BJ (cell line): ENCODE results near the gene PRKG1. TPM values are rescaled to one million over a fixed set of nuclear protein-coding genes. Genes with fewer than 3 reads are reported as not detected.

Experiments
- CTCF ChIA-PET: fragments of 350-600 bp; formaldehyde crosslinking; extraction: SDS; loops from one replicate; lab custom pipeline; 2021; ENCODE audit warnings: antibody characterized with exemption, inconsistent platforms; lab: Yijun Ruan, JAX
- POLR2A ChIA-PET: fragments of 300-600 bp; sonication (Branson Sonifier 250); formaldehyde crosslinking; extraction: SDS; loops from one replicate; lab custom pipeline; 2021; ENCODE audit warnings: antibody characterized with exemption; lab: Charles Lee
- DNase-seq: peaks from one replicate; pipeline ENCODE4 v3.0.0-alpha.2; 2011; ENCODE audit warnings: low read depth
- H3K27me3 ChIP-seq: 2 replicates; pipeline ENCODE4 v1.6.0; 2011; ENCODE audit warnings: low read length; ENCODE audit not compliant: control insufficient read depth, insufficient read depth
- H3K36me3 ChIP-seq: 2 replicates; pipeline ENCODE4 v1.5.1; 2011; ENCODE audit warnings: low read length; ENCODE audit not compliant: control insufficient read depth, insufficient read depth
- H3K4me3 ChIP-seq: 2 replicates; pipeline ENCODE4 v1.5.1; 2011; ENCODE audit warnings: low read depth, mild to moderate bottlenecking, control low read depth, low read length
- CTCF ChIP-seq: IDR thresholded peaks from 2 replicates; pipeline ENCODE4 v1.5.1; 2011; ENCODE audit warnings: low read depth, mild to moderate bottlenecking, control low read depth, inconsistent platforms, low read length, moderate library complexity; ENCODE audit not compliant: insufficient read depth
- polyA plus RNA-seq: library from polyadenylated mRNA; depleted of rRNA; stranded (reverse); fragments of >200 nt; gene quantifications from 2 replicates; pipeline ENCODE4 v1.2.3, GENCODE V29; 2011

The PRKG1 gene
- polyA plus RNA-seq, 1 experiment = 9.7 TPM

GRCh38 chr10:51113007-51113406 lies 38.7 kb downstream of the PRKG1 start:
- TF ChIP-seq CTCF = no peak
- Histone ChIP-seq H3K27me3 (no peaks in the 10 kb centered on the region), H3K4me3 (no peak overlapping the region), H3K36me3 (no peaks in the 10 kb centered on the region)
- DNase-seq = no peak
- ChIA-PET POLR2A (interaction anchor here (0.6 kb wide), 1 partner anchor 61 kb away, joined by 3 read pairs; no protein-coding TSS in a partner anchor), CTCF (no interaction called here)

GRCh38 chr10:51117053-51117660 lies 42.9 kb downstream of the PRKG1 start:
- ChIA-PET POLR2A (no interaction called here), CTCF (interaction anchor here (1.0 kb wide), 1 partner anchor 34 kb away, joined by 3 read pairs; no protein-coding TSS in a partner anchor)
- Histone ChIP-seq H3K4me3 (no peak overlapping the region), H3K36me3 (no peaks in the 10 kb centered on the region), H3K27me3 (no peaks in the 10 kb centered on the region)
- DNase-seq = no peak
- no peak for TF ChIP-seq CTCF

- no peak for DNase-seq
- no peak for TF ChIP-seq CTCF
- Histone ChIP-seq H3K27me3 (no peaks in the 10 kb centered on the region), H3K4me3 (no peak overlapping the region), H3K36me3 (no peaks in the 10 kb centered on the region)
- ChIA-PET POLR2A (no interaction called here), CTCF (interaction anchor here (1.0 kb wide), 1 partner anchor 35 kb away, joined by 3 read pairs; no protein-coding TSS in a partner anchor)
Measured at GRCh38 chr10:51117794-51118193, 43.5 kb downstream of the PRKG1 start.

GRCh38 chr10:51119441-51119840 lies 45.2 kb downstream of the PRKG1 start:
- no peak for DNase-seq

GRCh38 chr10:51121861-51122260 lies 47.6 kb downstream of the PRKG1 start:
- no peaks in the 10 kb centered on the region for H3K36me3 ChIP-seq
- H3K27me3 ChIP-seq = no peaks in the 10 kb centered on the region
- no peak overlapping the region for H3K4me3 ChIP-seq
- CTCF ChIA-PET = no interaction called here
- TF ChIP-seq CTCF = no peak
- POLR2A ChIA-PET = no interaction called here
- DNase-seq = no peak

More at GRCh38 chr10:51119441-51119840, 45.2 kb downstream of the PRKG1 start:
- CTCF ChIA-PET = no interaction called here
- Histone ChIP-seq H3K36me3 (no peaks in the 10 kb centered on the region), H3K4me3 (no peak overlapping the region), H3K27me3 (no peaks in the 10 kb centered on the region)
- TF ChIP-seq CTCF = no peak
- POLR2A ChIA-PET = no interaction called here
